Right lobe of liver (tissue), 6 donors: Measurements from ENCODE around the gene P2RY6. TPM values are rescaled to one million over a fixed set of nuclear protein-coding genes. Genes with fewer than 3 reads are reported as not detected.

Source experiments
- ATAC-seq, 4 donors: fragments of 200-7000 bp; cut with Tn5 transposase; one replicate each; pipeline ENCODE4 v1.9.1; 2020; ENCODE audit warnings: mild to moderate bottlenecking in 4 of 4, moderate library complexity in 4 of 4
- DNase-seq, 3 donors: peaks; one replicate each; pipeline ENCODE4 v3.0.0-alpha.2; 2020
- H3K27ac ChIP-seq, 3 donors: fragments of 200-600 bp; one replicate each; pipeline ENCODE4 v1.8.0; 2022
- H3K27me3 ChIP-seq, 2 donors: fragments of 200-600 bp; one replicate each; pipeline ENCODE4 v1.8.0; 2022
- H3K36me3 ChIP-seq, 4 donors: fragments of 200-600 bp; sonication (generic) in 1 of 4; one replicate each; pipeline versions ENCODE4 v1.5.1 to v1.8.0; 2017 to 2022; ENCODE audit warnings: control low read depth in 1 of 4
- H3K4me1 ChIP-seq, 4 donors: fragments of 200-600 bp; sonication (generic) in 1 of 4; one replicate each; pipeline versions ENCODE4 v1.5.1 to v1.8.0; 2017 to 2022; ENCODE audit warnings: control low read depth in 1 of 4
- H3K4me3 ChIP-seq, 3 donors: fragments of 200-600 bp; one replicate each; pipeline ENCODE4 v1.8.0; 2022
- H3K9me3 ChIP-seq, 4 donors: fragments of 200-600 bp; sonication (generic) in 1 of 4; one replicate each; pipeline versions ENCODE4 v1.5.1 to v1.8.0; 2017 to 2022; ENCODE audit warnings: control low read depth in 1 of 4
- CTCF ChIP-seq, 4 donors: fragments of 200-600 bp in 3 of 4; fragments of 450-650 bp in 1 of 4; IDR thresholded peaks; one replicate each; pipeline versions ENCODE4 v1.5.1 to v1.8.0; 2016 to 2022; ENCODE audit warnings: antibody characterized with exemption in 4 of 4, mild to moderate bottlenecking in 2 of 4
- POLR2A ChIP-seq: fragments of 450-650 bp; IDR thresholded peaks from one replicate; pipeline ENCODE4 v1.6.1; 2017; ENCODE audit warnings: antibody characterized with exemption, mild to moderate bottlenecking
- WGBS: methylation state at CpG from one replicate; pipeline ENCODE4 v1.1.6; 2018; ENCODE audit warnings: low coverage, low lambda C conversion rate; ENCODE audit not compliant: insufficient coverage; ENCODE audit errors: missing lambda C conversion rate; 5-methylcytosine and 5-hydroxymethylcytosine counted together
- intact Hi-C, 2 donors: fragments of 100-400 bp; cut with DNase I; formaldehyde crosslinking; loops; one replicate each; pipeline versions ENCODE4 v1.11.2 to v1.14.1; 2022
- total RNA-seq, 6 experiments: library from RNA; depleted of rRNA in 2 of 6; stranded (reverse); fragments of >200 nt in 2 of 6; fragmentation: NEBNext Ultra II Directional in 3 of 6; extraction: Animal tissue kit (Norgen Biotek cat#: 25700) in 3 of 6; gene quantifications; one replicate each; pipeline versions ENCODE4 v1.1.0 to v1.2.4, GENCODE V29; 2016 to 2023
- donor health status: DM: no; HTN: yes; CAD: no.
- donor health status: DM: no; HTN: no; CAD: no.
- donor health status: DM: no; HTN: no; CAD: no.
- donor health status: DM: no; HTN: yes; CAD: no.
- donor health status: DM: no; HTN: yes; CAD: no.

Gene P2RY6
- total RNA-seq, 6 experiments from 2014 or later = 0.24 to 1.8 (median 0.62) TPM

- Histone ChIP-seq H3K4me1 (peaks cover 0 to 11% (median 0%) of the 10 kb centered on the region in 4 donors), H3K27ac (peak overlapping the region in 1 of 3 donors; percentile 16), H3K4me3 (no peak overlapping the region), H3K36me3 (no peaks in the 10 kb centered on the region), H3K9me3 (no peaks in the 10 kb centered on the region), H3K27me3 (no peaks in the 10 kb centered on the region)
- TF ChIP-seq POLR2A (no peak), CTCF (IDR thresholded peaks at IDR 0.05) (no peak)
- ATAC-seq (no peak), DNase-seq (no peak)
- WGBS = 40% methylated on average over 1 of the region's 1 CpG
- intact Hi-C loops = no loop called here
Observed at GRCh38 chr11:73316422-73316821, 44.3 kb downstream of the P2RY6 start.

- H3K4me1 ChIP-seq = peaks cover 0 to 11% (median 0%) of the 10 kb centered on the region in 4 donors
- no peak overlapping the region for H3K4me3 ChIP-seq
- TF ChIP-seq CTCF (IDR thresholded peaks at IDR 0.05) (no peak), POLR2A (no peak)
- intact Hi-C loops = no loop called here
- no peak overlapping the region for H3K27ac ChIP-seq
- DNase-seq (no peak), ATAC-seq (peak in 1 of 4 donors; percentile 22)
- no peaks in the 10 kb centered on the region for H3K36me3 ChIP-seq
- no peaks in the 10 kb centered on the region for H3K9me3 ChIP-seq
- H3K27me3 ChIP-seq = no peaks in the 10 kb centered on the region
- 31% methylated on average over 2 of the region's 4 CpGs for WGBS
Observed at GRCh38 chr11:73317373-73317772, 45.2 kb downstream of the P2RY6 start.

- H3K9me3 ChIP-seq = no peaks in the 10 kb centered on the region
- H3K4me1 ChIP-seq = peaks cover 0 to 11% (median 0%) of the 10 kb centered on the region in 4 donors
- no peak for ATAC-seq
- no peaks in the 10 kb centered on the region for H3K27me3 ChIP-seq
- no peak for DNase-seq
- H3K27ac ChIP-seq = no peak overlapping the region
- 100% methylated on average over 2 of the region's 3 CpGs for WGBS
- no peaks in the 10 kb centered on the region for H3K36me3 ChIP-seq
- TF ChIP-seq CTCF (IDR thresholded peaks at IDR 0.05) = no peak
- TF ChIP-seq POLR2A = no peak
- H3K4me3 ChIP-seq = no peak overlapping the region
- intact Hi-C loops = no loop called here
Observed at GRCh38 chr11:73317803-73318202, 45.7 kb downstream of the P2RY6 start.

DNA sequence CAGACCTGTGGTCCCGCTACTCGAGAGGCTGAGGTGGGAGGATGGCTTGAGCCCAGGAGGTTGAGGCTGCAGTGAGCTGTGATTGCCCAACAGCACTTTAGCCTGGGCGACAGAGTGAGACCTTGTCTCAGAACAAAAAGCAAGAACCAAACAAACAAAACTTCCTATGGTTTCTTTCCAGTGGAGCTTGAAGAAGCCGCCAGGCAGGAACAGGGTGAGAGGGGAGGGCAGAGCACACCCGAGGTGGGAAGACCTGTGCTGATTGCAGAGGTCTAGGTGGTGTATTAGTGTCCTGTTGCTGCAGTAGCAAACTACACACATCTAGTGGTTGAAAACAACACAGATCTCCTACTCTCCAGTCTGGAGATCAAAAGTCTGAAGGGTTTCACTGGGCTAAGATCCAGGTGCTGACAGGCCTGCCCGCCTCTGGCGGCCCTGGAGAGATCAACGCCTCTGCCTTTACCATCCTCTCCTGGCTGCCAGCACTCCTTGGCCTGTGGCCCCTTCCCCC is 46.4 kb downstream of the P2RY6 start:
- no peak for DNase-seq
- Histone ChIP-seq H3K27ac (no peak overlapping the region), H3K9me3 (no peaks in the 10 kb centered on the region), H3K27me3 (no peaks in the 10 kb centered on the region), H3K4me1 (peaks cover 0 to 11% (median 0%) of the 10 kb centered on the region in 4 donors), H3K36me3 (no peaks in the 10 kb centered on the region), H3K4me3 (no peak overlapping the region)
- intact Hi-C loops = no loop called here
- TF ChIP-seq POLR2A (no peak), CTCF (IDR thresholded peaks at IDR 0.05) (no peak)
- 51% methylated on average over 6 of the region's 8 CpGs for WGBS
- no peak for ATAC-seq
